IPS-NIHi11 (cell line): ENCODE measurements around the gene POLD4.
"Not testable (repeated sequence)": the region's sequence is repeated elsewhere in the genome, so short reads cannot be mapped to it uniquely, and the experiment has no call there.

ENCODE experiments used
- DNase-seq: peaks from one replicate; pipeline ENCODE4 v3.0.0; 2012; ENCODE audit warnings: mixed read lengths, low spot score

The POLD4 gene

DNA sequence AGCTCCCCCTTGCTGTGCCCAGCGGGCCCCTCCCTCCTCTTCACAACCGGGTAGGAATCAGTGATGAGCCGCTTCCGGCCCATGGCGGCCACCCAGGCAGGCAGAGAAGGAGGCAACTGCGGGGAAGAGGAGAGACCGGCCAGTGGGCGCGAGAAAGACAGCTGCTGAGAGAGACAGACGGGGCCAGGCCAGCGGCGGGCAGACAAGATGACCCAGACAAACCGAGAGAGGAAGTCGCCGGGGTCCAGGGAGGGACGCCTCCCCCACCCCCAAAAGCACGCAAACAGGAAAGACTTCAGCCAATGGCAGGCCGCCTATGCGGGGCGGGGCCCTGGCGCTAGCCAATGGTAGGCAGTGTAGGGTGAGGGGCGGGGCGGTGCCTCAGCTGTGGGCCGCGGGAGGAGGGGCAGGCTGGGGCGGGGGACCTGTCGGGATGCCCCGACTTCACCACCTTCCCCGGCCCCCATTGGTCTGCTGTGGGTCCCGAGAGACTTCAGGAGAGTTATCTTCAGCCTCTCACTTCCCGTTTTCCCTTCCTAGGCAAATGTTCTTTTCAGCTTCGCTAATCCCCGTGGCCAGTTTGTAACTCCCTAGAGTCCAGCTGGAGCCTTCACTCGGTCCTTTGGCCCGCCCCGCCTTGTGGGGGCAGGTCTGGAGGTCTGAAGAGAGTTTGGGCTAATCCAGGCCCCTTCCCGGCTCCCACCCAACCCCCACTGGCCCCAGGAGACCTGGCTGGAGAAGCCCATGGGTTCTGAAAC, at the start of gene POLD4:
TSS of gene POLD4 (minus strand) at position 230 of the 758 bp plus-strand sequence. CDS start at position 83, 147 bp downstream.
- peak; percentile 97 for DNase-seq

DNA sequence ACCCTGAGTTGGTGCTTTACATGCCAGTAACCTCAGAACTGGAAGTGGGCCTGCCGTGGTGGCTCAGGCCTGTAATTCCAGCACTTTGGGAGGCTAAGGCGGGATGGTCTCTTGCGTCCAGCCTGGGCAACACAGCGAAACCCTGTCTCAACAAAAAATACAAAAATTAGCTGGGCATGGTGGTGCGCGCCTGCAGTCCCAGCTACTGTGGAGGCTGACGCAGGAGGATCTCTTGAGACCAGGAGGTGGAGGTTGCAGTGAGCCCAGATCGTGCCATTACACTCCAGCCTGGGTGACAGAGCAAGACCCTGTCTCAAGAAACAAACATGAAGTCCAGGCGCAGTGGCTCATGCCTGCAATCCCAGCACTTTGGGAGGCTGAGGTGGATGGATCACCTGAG, 49.7 kb upstream of the POLD4 start:
- not testable (repeated sequence) for DNase-seq

DNA sequence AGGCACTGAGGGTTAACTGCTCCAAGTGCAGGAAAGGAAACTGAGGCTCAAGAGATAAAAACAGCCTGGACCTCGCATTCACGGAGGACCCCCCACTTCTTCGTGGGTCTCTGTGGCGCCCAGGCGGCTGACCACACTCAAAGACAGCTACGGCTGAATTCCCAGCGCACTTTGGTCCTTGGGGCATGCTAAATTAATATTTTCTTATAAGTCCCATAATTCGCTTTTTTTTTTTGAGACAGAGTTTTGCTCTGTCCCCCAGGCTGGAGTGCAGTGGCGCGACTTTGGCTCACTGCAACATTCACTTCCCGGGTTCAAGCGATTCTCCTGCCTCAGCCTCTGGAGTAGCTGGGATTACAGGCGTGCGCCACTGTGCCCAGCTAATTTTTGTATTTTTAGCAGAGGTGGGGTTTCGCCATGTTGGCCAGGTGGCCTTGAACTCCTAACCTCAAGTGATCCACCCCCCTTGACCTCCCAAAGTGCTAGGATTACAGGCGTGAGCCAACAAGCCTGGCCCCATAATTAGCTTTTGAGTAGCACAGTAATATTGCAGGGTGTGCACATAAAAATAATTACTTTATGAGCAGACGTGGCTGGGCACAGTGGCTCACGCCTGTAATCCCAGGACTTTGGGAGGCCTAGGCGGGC, 49.0 kb upstream of the POLD4 start:
- DNase-seq = not testable (repeated sequence)

GRCh38 chr11:67401495-67402191, 48.3 kb upstream of the POLD4 start, which contains the start of gene PPP1CA:
PPP1CA (minus strand) TSS chr11:67401858; CDS start chr11:67401782, 76 bp downstream.
- peak; percentile 100 for DNase-seq

DNA sequence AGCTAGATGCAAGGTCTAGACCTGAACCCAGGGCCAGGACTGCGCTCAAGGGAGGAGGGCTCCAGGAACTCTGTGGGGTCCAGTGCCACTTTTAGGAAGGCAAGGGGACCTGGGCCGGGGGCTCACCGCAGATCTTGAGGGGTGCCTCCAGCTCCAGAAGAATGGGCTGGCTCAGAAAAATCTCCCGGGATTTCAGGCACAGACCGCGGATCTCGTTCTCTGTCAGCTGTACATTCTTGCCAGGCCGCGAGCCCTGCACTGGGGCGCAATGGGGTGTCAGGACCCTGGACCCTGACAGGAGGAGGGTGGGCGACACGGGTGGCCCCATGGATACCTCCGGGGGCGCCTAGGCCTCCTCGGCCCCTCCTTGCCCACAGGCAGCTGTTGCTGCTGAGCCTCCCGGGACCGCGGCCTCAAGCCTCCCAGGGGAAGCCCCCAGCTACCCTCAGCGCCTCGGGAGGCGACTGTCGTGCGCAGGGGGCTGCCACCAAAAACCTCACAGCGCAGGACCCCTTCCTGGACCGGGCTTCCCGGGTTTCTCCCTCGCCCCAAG, 47.7 kb upstream of the POLD4 start:
- DNase-seq = no peak

DNA sequence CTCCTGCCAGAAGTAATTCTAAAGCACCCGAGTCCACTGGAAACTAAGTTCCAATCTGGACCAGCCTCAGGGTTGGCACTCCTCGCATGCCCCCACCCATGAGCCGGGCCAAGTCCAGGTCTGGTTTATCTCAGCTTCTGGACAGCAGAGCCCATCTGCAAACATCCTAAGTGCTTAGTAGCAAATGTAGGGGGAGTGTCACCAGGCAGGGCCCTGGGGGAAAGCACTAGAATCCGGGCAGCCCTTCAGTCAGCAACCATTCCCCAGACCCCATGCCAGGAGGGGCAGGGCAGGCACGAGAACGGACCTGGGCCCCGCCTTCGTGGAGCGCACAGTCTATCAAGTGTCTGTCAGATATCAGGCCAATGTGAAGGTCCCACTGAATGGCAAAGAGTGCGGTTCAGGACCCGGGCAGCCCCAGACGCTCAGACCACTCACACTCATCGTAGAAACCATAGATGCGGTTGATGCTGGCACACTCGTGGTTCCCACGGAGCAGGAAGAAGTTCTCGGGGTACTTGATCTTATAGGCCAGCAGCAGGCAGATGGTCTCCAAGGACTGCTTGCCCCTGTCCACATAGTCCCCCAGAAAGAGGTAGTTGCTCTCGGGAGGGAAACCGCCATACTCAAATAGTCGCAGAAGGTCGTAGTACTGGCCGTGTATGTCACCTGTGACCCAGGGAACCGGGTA, 47.0 kb upstream of the POLD4 start:
- no peak for DNase-seq

GRCh38 chr11:67398661-67399563, 45.6 kb upstream of the POLD4 start:
- DNase-seq = no peak

DNA sequence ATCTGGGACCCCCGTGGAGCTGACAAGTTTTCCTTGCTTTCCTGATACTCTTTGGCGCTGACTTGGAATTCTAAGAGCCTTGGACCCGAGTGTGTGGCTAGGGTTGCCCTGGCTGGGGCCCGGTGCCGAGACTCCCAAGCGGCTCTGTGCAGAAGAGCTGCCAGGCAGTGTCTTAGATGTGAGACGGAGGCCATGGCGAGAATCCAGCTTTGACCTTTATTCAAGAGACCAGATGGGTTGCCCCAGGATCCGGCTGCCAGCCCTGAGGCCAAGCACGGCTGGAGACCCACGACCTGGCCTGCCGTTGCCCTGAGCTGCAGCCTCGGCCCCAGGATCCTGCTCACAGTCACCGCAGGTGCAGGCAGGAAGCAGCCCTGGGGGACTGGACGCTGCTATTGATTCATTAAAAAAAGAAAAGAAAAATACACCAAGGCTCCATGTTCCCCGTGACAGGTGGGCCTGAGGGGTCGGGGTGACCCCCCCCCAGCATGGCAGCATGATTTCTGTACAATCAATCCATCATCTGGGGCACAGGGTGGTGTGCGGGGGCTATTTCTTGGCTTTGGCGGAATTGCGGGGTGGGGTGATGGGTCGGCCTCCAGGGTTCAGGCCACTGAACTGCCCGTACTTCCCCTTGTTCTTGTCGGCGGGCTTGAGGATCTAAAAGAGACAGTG, 44.8 kb upstream of the POLD4 start:
- DNase-seq = no peak

- no peak for DNase-seq
Measured at GRCh38 chr11:67397536-67397935, 44.2 kb upstream of the POLD4 start.

- no peak for DNase-seq
Measured at GRCh38 chr11:67396587-67397389, 43.4 kb upstream of the POLD4 start.

DNA sequence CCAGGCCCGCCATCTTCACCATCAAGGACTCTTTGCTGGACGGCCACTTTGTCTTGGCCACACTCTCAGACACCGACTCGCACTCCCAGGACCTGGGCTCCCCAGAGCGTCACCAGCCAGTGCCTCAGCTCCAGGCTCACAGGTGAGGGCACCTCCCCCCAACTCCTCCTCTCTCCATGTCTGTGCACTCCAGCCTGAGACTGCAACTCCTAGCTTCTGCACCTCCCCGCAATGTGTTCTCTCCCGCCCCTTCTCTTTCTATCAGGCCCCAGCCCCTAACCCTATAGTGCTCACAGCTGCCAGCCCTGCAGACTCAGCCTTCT, 42.9 kb upstream of the POLD4 start:
- no peak for DNase-seq

DNA sequence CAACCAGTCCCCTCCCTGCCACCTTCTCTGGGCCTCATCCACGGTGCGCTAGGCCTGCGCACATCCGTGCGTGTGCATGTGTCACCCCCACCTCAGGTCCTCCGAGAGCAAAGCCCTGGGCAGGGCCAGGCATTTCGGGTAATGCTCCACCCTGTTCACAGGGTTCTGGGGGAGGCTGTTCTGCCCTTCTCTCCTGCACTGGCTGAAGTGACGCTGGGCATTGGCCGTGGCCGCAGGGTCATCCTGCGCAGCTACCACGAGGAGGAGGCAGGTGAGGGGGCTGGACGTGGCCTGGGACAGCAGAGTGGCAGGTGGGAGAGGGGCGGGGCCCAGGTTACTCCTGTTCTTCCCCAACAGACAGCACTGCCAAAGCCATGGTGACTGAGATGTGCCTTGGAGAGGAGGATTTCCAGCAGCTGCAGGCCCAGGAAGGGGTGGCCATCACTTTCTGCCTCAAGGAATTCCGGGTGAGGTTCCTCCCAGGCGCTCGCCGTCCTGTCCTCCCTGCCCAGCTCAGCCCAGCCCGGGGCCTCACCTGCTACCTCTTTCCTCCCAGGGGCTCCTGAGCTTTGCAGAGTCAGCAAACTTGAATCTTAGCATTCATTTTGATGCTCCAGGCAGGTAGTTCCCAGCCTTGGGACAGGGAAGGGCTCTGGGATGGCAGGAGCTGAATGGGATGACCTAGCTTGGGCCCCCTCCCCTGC, 42.4 kb upstream of the POLD4 start:
- no peak for DNase-seq

DNA sequence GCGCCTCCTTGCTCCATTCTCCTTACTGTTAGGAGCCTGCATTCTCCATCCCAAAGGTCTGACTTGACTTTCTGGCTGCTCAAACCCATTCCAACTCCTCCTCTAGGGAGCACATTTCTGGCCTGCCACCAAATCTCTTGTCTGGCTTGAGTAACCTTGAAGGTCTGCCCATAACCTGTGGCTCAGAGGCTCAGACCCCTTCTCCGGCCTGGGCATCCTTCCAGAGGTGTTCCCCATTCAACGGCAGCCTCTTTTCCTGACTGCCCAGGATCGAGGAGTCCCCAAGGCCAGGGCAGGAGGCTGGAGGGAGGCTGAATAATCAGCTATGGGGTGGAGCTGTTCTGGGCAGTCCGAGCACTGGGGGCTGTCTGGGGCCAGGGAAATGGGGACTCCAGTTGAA, 40.6 kb upstream of the POLD4 start:
- no peak for DNase-seq

GRCh38 chr11:67393437-67393836, 40.1 kb upstream of the POLD4 start:
- DNase-seq = no peak

DNA sequence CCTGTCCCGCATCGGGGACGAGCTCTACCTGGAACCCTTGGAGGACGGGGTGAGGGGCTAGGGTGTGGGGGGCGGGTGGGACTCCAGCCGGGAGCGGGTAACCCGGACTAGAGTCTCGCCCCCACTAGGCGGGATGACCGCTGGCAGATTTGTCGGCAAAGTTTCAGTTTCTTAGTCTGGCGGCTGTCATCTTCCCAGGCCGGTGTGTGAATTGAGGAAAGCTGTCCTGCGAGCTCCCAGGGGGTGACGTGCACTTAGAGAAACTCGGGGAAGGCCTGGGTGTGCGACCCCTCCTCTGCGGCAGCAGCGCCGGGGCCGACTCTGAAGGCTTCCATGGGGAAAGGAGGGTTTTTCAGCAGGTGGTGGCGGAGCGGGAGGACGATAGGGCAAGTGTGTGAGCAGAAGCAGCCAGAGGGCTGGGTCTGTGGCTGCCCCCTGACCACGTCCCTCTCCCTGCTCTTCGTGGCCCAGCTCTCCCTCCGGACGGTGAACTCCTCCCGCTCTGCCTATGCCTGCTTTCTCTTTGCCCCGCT, 38.9 kb upstream of the POLD4 start:
- DNase-seq = no peak

DNA sequence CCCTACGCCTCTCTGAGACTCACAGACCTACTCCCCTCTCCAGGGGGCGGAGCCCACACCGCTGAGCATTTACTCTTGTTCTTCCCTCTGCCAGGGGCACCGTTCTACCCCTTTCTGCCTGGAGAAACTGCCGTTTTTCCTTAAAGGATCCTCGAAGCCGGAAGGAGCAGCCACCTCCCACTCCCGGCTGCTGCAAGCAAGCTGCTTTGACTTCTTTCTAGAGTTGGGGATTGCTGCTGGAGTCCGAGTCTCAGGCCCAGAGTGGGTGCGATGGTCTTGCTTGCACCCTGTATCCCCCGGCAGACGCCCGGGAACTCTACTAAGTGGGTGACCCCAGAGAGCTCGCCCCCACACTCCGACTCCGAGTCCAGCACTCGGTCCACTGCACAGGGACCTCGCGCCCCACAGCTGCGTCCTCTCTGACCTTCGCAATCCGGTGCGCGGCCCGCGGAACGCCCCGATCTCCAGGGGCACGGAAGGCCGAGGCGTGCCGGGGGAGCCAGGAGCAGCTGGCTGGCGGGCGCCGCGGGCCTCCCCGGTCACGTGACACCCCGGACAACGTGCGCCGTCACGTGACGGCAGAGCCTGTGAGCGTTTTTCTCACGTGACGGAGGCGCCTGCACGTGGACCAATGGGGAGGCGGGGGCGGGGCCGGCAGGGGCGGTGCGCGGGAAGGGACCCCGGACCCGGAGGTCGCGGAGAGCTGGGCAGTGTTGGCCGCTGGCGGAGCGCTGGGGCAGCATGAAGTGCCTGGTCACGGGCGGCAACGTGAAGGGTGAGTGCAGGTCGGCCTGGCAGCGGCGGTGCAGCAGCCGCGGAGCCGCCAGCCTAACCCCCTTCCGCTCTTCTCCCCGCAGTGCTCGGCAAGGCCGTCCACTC, 38.2 kb upstream of the POLD4 start, which contains the start of gene RAD9A:
TSS of gene RAD9A (plus strand) at position 683 of the 879 bp plus-strand sequence. CDS start at position 742, 59 bp downstream.
- DNase-seq = peak; percentile 99

- no peak for DNase-seq
Measured at GRCh38 chr11:67390947-67391303, 37.6 kb upstream of the POLD4 start.

DNA sequence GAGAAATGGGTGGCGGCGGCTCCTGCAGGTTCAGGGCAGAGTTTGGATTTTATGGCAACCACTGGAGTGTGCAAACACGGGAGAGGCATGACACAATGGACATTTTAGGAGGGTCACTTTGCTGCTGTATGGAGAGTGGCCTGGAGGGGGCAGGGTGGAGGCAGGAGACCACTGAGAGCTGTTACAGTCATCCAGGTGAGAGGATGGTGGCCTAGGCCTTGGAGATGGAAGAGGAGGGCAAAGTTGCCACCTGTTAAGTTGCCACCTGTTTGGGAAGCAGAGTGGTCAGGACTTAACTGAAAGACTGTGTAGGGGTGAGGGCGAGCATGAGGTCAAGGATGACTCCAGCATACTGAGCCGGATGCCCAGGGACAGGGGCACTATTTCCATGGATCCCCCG, 36.1 kb upstream of the POLD4 start:
- peak; percentile 77 for DNase-seq
